AG20443 (cell line): ENCODE measurements around the gene CHST11.

Experiments
- DNase-seq: peaks from one replicate; pipeline ENCODE4 v3.0.0; 2012; ENCODE audit warnings: low spot score, mixed read lengths

Gene CHST11

GRCh38 chr12:104503191-104503590, 46.4 kb downstream of the CHST11 start:
- DNase-seq: no peak

DNA sequence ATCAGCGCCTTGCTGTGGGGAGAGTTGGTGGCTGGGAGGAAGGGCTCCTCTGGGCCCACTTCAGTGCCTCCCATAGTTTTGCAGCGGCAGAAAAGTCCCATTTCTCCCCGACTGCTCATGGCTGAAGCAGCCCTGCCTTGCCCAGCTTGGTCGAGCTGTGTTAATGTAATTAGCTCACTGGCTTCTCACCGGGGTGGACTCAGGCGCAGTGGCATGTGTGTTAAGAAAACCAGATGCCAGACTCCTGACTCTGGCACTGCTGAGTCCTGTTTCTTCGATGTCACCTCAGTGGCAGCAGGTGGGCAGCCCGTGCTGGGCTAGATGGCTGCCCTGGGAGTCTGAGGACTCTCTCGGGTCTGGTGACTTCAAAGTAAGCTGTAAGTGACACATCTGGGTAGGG, 47.4 kb downstream of the CHST11 start:
- no peak for DNase-seq

- DNase-seq: no peak
Measured at GRCh38 chr12:104505095-104505818, 48.5 kb downstream of the CHST11 start.

GRCh38 chr12:104506676-104507401, 50.1 kb downstream of the CHST11 start:
- DNase-seq: no peak

DNA sequence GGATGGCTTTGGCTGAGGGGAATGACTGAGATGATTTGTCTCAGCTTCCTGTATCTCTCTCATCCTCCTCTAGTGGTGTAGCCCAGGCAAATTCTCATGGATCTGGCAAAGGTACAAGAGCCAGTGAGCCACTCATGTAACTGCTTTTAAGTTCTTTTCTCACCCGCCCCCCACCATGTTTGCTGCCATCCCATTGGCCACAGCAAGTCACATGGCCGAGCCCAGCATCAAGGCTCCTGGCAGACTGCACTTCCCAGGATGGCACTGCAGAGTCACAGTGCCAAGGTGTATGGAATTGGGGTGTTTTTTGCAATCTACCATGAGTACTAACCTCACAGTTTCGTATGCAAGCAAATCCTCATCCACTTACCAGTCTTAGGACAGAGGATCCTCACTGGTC, 50.9 kb downstream of the CHST11 start:
- no peak for DNase-seq

- no peak for DNase-seq
Measured at GRCh38 chr12:104508752-104509446, 52.2 kb downstream of the CHST11 start.

DNA sequence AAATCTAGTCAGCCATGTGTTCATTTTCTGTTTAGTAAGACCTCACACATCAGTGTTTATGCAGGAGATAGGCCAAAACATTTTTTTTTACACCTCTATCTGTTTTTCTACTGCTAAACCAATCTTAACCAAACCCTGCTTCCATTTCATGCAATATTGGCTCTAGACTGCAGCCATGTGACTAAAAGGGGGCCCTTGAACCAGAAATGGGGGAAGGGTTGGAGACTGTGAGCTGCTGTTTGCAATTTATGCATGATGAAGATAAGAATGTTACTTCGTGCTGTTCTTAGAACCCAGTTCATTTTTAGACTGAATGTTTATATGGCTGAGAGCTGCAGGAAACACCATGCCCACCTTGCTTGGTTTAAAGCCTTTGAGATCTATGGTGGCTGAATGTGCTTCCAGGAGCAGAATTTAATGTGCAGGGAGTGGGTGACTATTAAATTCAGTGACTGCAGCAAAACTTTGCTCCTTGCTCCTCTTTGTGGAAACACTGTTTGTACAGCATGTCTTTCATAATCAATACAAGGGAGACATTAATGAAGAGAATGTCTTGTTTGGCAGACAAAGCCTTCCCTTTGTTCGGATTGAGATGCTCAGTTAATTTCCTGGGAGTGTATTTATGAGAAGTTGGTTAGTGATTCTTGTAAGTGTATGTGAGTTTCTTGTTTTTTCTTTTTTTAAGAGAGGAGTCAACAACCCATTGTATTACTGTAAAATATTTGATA, 53.6 kb downstream of the CHST11 start:
- DNase-seq: no peak

DNA sequence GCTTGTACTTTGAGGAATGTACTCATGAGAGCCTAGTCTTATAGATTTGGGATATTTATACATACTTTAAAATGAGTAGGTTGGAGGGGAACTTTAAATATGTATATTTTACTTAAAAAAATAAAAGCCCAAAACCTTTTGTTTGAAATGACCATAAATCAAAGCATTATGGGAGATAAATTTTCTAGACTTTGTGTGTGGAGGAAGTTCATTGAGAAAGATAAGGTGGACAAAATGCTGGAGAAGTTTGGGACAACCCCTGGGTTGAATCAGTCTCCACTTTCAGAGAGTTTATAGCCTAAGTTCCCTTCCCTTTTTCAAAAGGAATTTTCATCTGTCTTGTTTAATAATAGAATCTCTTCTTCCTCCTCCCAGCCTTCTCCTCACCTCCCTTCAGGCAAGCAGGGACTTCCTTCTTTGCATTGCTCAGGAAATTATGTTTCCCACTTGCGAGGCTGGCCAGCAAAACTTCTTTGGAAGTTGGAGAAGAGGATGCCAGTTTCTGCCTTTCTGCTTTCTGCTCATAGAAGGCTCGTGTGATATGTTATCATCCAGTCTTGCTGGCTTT, 54.2 kb downstream of the CHST11 start:
- no peak for DNase-seq

- DNase-seq: no peak
Measured at GRCh38 chr12:104513681-104514080, 56.9 kb downstream of the CHST11 start.

DNA sequence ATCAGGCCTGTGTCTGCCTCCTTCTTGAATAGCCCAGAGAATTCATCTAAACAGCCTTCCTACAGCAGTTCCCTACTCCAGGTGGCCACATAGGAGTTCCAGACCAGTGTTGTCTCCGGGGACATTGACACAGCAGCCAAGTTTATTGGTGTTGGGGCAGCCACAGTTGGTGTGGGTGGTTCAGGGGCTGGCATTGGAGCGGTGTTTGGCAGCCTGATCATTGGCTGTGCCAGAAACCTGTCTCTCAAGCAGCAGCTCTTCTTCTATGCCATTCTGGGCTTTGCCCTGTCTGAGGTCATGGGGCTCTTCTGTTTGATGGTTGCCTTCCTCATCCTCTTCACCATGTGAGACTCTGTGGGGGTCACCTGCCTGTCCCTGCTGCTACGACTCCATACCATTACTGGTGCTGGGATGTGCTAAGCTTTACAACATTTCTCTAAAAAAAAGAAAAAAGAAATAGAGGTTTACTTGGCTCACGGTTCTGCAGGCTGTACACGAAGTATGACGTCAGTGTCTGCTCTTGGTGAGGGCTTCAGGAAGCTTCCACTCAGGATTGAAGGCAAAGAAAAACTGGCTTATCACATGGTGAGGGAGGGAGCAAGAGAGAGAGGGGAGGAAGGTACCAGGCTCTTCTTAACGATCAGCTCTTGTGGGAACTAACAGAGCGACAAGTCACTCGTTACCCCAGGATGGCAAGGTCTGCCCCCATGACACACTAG, 57.5 kb downstream of the CHST11 start:
- DNase-seq: no peak

GRCh38 chr12:104515899-104516298, 59.2 kb downstream of the CHST11 start:
- no peak for DNase-seq

DNA sequence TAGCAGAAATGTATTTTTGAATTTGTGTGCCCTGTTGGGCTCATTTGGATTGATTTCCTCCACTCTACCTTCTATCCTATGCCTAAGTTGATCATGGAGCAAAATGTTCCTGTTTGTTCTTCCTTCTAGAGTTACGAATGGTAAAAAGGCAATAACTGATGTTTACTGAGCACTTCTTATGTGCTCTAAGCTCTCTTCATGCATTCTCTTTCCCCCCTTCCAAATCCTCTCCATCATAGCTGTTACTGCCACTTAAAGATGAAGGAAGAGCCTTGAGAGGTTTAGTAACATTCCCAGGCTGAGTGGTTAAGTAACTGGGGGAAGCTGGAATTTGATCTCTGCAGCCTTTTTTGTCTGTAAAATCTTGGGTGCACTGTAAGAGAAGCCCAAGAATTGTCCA, 60.1 kb downstream of the CHST11 start:
- DNase-seq: no peak

- DNase-seq: no peak
Measured at GRCh38 chr12:104517880-104518279, 61.1 kb downstream of the CHST11 start.

GRCh38 chr12:104519190-104520019, 62.7 kb downstream of the CHST11 start:
- no peak for DNase-seq

DNA sequence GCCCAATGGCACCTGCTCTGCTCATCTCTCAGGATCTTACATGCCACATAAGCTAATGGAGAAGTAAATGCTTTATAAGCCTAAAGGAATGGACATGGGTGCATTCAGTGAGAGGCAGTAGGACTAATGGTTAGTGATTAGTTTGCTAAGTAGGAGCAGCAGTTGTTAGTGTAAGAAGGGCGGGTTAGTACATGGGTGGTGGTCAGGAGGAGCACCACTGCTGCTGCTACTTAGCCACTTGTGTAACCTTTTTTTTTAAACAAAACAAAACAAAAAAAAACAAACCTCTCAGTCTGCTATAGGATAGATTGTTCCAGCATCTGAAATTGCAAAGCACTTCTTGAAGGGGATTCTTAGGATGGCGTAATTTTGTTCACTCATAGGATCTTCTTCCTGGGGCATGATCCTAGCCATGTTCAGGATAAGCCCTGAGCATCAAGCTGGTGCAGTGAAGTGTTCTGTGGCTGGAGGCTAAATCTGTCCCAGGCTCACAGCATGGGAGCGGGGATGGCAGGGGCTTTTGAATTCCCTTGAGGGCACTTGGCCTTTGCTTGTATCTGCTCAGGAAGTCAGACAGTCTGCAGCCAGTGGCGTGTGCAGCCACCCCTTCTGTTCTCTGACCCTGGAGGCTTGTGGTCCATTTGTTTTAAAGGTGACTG, 63.6 kb downstream of the CHST11 start:
- DNase-seq: no peak

DNA sequence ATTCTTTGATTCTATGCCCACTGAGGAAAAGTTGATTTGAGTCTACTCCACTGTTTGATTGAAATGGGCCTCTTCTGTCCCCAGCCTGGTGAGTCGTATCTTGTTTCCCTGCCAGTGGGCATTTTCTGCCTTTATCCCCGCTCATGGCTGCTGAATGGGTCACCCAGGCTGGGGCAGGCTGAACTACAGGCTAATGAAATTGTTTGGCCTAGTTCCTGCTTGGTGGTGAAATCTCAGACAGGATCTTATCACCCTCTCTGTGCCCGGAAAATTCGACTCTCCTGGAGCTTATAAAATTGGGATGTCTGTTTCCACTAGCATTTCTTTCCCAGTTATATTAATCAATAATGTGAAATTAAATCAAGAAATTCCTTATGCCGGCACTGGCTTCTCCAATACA, 65.0 kb downstream of the CHST11 start:
- peak; percentile 61 for DNase-seq

GRCh38 chr12:104522985-104523722, 66.4 kb downstream of the CHST11 start:
- DNase-seq: no peak

GRCh38 chr12:104524034-104524832, 67.5 kb downstream of the CHST11 start:
- DNase-seq: no peak
